Neural progenitor cell (in vitro differentiated cells): ENCODE results near the gene CFAP52.

Source experiments
- CTCF ChIP-seq: fragments of 200-600 bp; sonication (generic); IDR thresholded peaks from 2 replicates; pipeline ENCODE4 v1.5.1; 2017; ENCODE audit warnings: antibody characterized with exemption, mild to moderate bottlenecking
- EZH2phosphoT487 ChIP-seq: fragments of 200-600 bp; sonication (generic); IDR thresholded peaks from 2 replicates; pipeline ENCODE4 v1.6.1; 2017; ENCODE audit warnings: antibody characterized with exemption

GRCh38 chr17:9533441-9533840 lies 43.0 kb upstream of the CFAP52 start:
- TF ChIP-seq EZH2phosphoT487 (no peak), CTCF (no peak)
